Activated T-cell treated with anti-CD3 and anti-CD28 coated beads, Interleukin-2, amount 50 U/mL, for 72 hours (primary cell): ENCODE data around the gene PRG3. TPM values are rescaled to one million over a fixed set of nuclear protein-coding genes. Genes with fewer than 3 reads are reported as not detected.

ENCODE experiments used
- ATAC-seq, 2 donors: fragments of 150-1000 bp; cut with Tn5 transposase; replicated peaks in 1 of 2; 2 replicates each; pipeline ENCODE4 v1.10.0; 2021; ENCODE audit warnings: moderate library complexity in 2 of 2, mild to moderate bottlenecking in 1 of 2
- DNase-seq, 2 donors: peaks; one replicate each; pipeline ENCODE4 v3.0.0; 2021 to 2022; ENCODE audit warnings: mixed read lengths in 1 of 2
- H3K27ac Mint-ChIP-seq: one replicate; pipeline ENCODE4 v1.8.0; 2022; ENCODE audit warnings: mild to moderate bottlenecking, moderate library complexity, mixed read lengths
- H3K27me3 Mint-ChIP-seq: one replicate; pipeline ENCODE4 v1.8.0; 2022; ENCODE audit warnings: low read depth, mixed read lengths
- H3K36me3 Mint-ChIP-seq, 2 donors: one replicate each; pipeline ENCODE4 v1.8.0; 2022; ENCODE audit warnings: mixed read lengths in 2 of 2, mild to moderate bottlenecking in 1 of 2; ENCODE audit not compliant: insufficient read depth in 2 of 2
- H3K4me1 Mint-ChIP-seq: one replicate; pipeline ENCODE4 v1.8.0; 2022; ENCODE audit warnings: low read depth, mixed read lengths
- H3K4me3 Mint-ChIP-seq, 2 donors: one replicate each; pipeline ENCODE4 v1.8.0; 2022; ENCODE audit warnings: mild to moderate bottlenecking in 2 of 2, mixed read lengths in 2 of 2, moderate library complexity in 2 of 2
- H3K9me3 Mint-ChIP-seq, 2 donors: one replicate each; pipeline ENCODE4 v1.8.0; 2022; ENCODE audit warnings: mixed read lengths in 2 of 2
- total RNA-seq, 2 donors: library from RNA; stranded (reverse); gene quantifications; one replicate each; pipeline ENCODE4 v1.2.3, GENCODE V29; 2022

The PRG3 gene
- total RNA-seq, 2 donors from 2014 or later = not detected

- Mint-ChIP-seq H3K36me3 (peaks cover 30 to 67% of the 10 kb centered on the region in 2 donors), H3K27me3 (no peaks in the 10 kb centered on the region), H3K4me1 (peaks cover 89% of the 10 kb centered on the region), H3K27ac (peak overlapping the region; percentile 87), H3K9me3 (no peaks in the 10 kb centered on the region), H3K4me3 (no peak overlapping the region)
- DNase-seq (no peak), ATAC-seq (no peak)
These were observed 38.2 kb upstream of the PRG3 start for GRCh38 chr11:57419146-57419545.

- Mint-ChIP-seq H3K27me3 (no peaks in the 10 kb centered on the region), H3K4me1 (peaks cover 89% of the 10 kb centered on the region), H3K9me3 (no peaks in the 10 kb centered on the region), H3K4me3 (no peak overlapping the region), H3K27ac (no peak overlapping the region), H3K36me3 (peaks cover 31 to 70% of the 10 kb centered on the region in 2 donors)
- ATAC-seq (no peak), DNase-seq (no peak)
These were observed 37.2 kb upstream of the PRG3 start for GRCh38 chr11:57418131-57418530.

- DNase-seq (no peak), ATAC-seq (no peak)
- Mint-ChIP-seq H3K4me3 (no peak overlapping the region), H3K9me3 (no peaks in the 10 kb centered on the region), H3K36me3 (peaks cover 30 to 66% of the 10 kb centered on the region in 2 donors), H3K27ac (peak overlapping the region; percentile 34), H3K27me3 (no peaks in the 10 kb centered on the region), H3K4me1 (peaks cover 87% of the 10 kb centered on the region)
These were observed 36.1 kb upstream of the PRG3 start for GRCh38 chr11:57417056-57417455.

GRCh38 chr11:57416436-57416835, 35.5 kb upstream of the PRG3 start:
- DNase-seq (no peak), ATAC-seq (no peak)
- Mint-ChIP-seq H3K9me3 (no peaks in the 10 kb centered on the region), H3K27ac (peak overlapping the region; percentile 38), H3K27me3 (no peaks in the 10 kb centered on the region), H3K4me3 (no peak overlapping the region), H3K4me1 (peaks cover 80% of the 10 kb centered on the region), H3K36me3 (peaks cover 27 to 60% of the 10 kb centered on the region in 2 donors)

GRCh38 chr11:57414612-57415212, 33.8 kb upstream of the PRG3 start:
- Mint-ChIP-seq H3K4me1 (peaks cover 75% of the 10 kb centered on the region), H3K27me3 (no peaks in the 10 kb centered on the region), H3K9me3 (no peaks in the 10 kb centered on the region), H3K4me3 (no peak overlapping the region), H3K36me3 (peaks cover 29 to 59% of the 10 kb centered on the region in 2 donors), H3K27ac (peak overlapping the region; percentile 61)
- peak in 1 of 2 donors; percentile 13 for ATAC-seq
- no peak for DNase-seq

DNA sequence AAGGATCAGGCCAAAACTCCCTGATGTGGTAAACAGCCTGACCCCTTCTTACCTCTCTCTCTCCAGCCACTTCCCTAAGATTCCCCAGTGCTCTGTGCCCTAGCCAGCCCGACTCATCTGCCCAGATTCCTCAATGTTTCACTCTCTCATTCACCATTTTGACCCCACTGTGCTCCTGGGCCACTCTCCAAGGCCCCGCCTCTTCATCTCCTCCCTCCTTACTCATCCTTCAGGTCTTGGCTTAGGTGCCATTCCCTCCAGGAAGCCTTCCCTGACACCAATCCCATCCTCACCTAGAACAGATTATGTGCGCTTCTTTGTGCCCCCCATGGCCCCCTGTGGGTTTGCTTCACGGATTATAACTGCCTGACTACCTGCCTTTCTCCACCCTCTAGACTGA, 32.7 kb upstream of the PRG3 start:
- Mint-ChIP-seq H3K9me3 (no peaks in the 10 kb centered on the region), H3K27ac (peak overlapping the region; percentile 82), H3K36me3 (peaks cover 27 to 56% of the 10 kb centered on the region in 2 donors), H3K4me3 (no peak overlapping the region), H3K4me1 (peaks cover 79% of the 10 kb centered on the region), H3K27me3 (no peaks in the 10 kb centered on the region)
- no peak for ATAC-seq
- DNase-seq = no peak

- peaks cover 82% of the 10 kb centered on the region for H3K4me1 Mint-ChIP-seq
- H3K4me3 Mint-ChIP-seq = no peak overlapping the region
- DNase-seq = no peak
- peaks cover 27 to 57% of the 10 kb centered on the region in 2 donors for H3K36me3 Mint-ChIP-seq
- no peaks in the 10 kb centered on the region for H3K9me3 Mint-ChIP-seq
- H3K27ac Mint-ChIP-seq = no peak overlapping the region
- H3K27me3 Mint-ChIP-seq = no peaks in the 10 kb centered on the region
- no peak for ATAC-seq
These were observed 29.3 kb upstream of the PRG3 start for GRCh38 chr11:57410287-57410686.

GRCh38 chr11:57409321-57410100, 28.6 kb upstream of the PRG3 start:
- Mint-ChIP-seq H3K36me3 (peaks cover 26 to 59% of the 10 kb centered on the region in 2 donors), H3K4me1 (peaks cover 82% of the 10 kb centered on the region), H3K27ac (no peak overlapping the region), H3K4me3 (no peak overlapping the region), H3K9me3 (no peaks in the 10 kb centered on the region), H3K27me3 (no peaks in the 10 kb centered on the region)
- DNase-seq = no peak
- no peak for ATAC-seq

DNA sequence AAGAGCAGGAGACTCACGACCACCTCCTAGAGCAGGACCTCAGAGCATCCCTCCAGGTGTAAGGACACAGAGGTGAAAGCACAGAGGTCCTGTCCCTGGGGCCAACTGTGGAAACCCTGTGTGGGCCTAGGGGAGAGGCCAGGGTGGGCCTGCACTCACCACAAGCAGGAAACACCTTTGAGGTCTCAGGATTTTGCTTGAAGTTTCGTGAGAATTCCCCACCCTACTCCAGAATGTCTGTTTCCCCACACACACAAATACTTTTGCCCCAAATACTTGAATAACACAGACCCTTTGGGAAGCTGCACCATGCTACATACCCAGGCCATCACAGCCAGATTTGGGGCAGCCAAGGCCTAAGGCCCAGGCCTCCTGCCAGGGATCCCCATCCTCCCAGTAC, 27.8 kb upstream of the PRG3 start:
- H3K36me3 Mint-ChIP-seq = peaks cover 22 to 56% of the 10 kb centered on the region in 2 donors
- no peaks in the 10 kb centered on the region for H3K9me3 Mint-ChIP-seq

GRCh38 chr11:57407941-57408475, 27.1 kb upstream of the PRG3 start:
- ATAC-seq = no peak
- Mint-ChIP-seq H3K27ac (peak overlapping the region; percentile 48), H3K9me3 (no peaks in the 10 kb centered on the region), H3K36me3 (peaks cover 20 to 52% of the 10 kb centered on the region in 2 donors), H3K4me1 (peaks cover 78% of the 10 kb centered on the region), H3K27me3 (no peaks in the 10 kb centered on the region), H3K4me3 (no peak overlapping the region)
- DNase-seq = no peak

More for the DNA sequence above, 27.8 kb upstream of the PRG3 start:
- no peak for ATAC-seq
- H3K4me1 Mint-ChIP-seq = peaks cover 78% of the 10 kb centered on the region
- no peaks in the 10 kb centered on the region for H3K27me3 Mint-ChIP-seq
- peak overlapping the region; percentile 38 for H3K27ac Mint-ChIP-seq
- DNase-seq = no peak
- H3K4me3 Mint-ChIP-seq = no peak overlapping the region

- Mint-ChIP-seq H3K9me3 (no peaks in the 10 kb centered on the region), H3K27ac (peak overlapping the region; percentile 71), H3K4me3 (peak overlapping the region; percentile 17 to 57), H3K4me1 (peaks cover 73% of the 10 kb centered on the region), H3K27me3 (no peaks in the 10 kb centered on the region), H3K36me3 (peaks cover 18 to 50% of the 10 kb centered on the region in 2 donors)
- ATAC-seq (no peak), DNase-seq (no peak)
These were observed 26.3 kb upstream of the PRG3 start for GRCh38 chr11:57407010-57407920.

DNA sequence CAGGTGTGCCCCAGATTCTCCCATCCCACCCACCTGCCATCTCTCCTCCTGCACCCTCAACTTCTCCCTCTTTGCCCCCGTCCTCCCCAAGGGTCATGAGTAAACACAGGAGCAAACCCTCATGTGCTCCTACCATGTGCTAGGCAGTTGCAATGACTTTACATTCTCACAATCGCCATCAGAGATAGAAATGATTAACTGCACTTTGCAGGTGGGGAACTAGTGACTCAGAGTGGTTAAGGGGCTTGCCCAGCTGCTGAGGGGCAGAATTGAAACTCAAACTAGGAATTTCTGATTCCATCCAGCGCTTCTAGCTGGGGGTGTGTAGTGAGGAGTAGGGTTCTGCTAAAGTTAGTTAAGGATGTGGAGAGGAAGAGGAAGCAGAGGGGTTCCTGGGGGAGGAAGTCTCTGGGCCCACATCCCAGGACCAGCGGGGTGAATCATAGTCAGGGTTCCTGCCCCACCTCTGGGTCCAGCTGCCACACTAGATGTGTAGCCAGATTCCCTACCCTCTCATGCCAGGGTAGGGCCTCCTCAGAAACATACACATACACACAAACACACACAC, 25.5 kb upstream of the PRG3 start:
- peaks cover 18 to 50% of the 10 kb centered on the region in 2 donors for H3K36me3 Mint-ChIP-seq
- peak overlapping the region; percentile 71 for H3K27ac Mint-ChIP-seq
- DNase-seq (peak; percentile 58 to 62), ATAC-seq (peak; percentile 93 to 95)
- H3K4me1 Mint-ChIP-seq = peaks cover 73% of the 10 kb centered on the region
- peak overlapping the region; percentile 17 to 57 for H3K4me3 Mint-ChIP-seq
- no peaks in the 10 kb centered on the region for H3K9me3 Mint-ChIP-seq
- H3K27me3 Mint-ChIP-seq = no peaks in the 10 kb centered on the region
